Keratinocyte (primary cell): ENCODE data around the gene TMEM238. TPM values are rescaled to one million over a fixed set of nuclear protein-coding genes. Genes with fewer than 3 reads are reported as not detected.

ENCODE experiments used
- DNase-seq: peaks from one replicate; pipeline ENCODE4 v3.0.0-alpha.2; 2011; ENCODE audit warnings: low read depth, missing footprints, low spot score
- FAIRE-seq: peaks from 2 replicates; lab custom pipeline; 2011; peaks lifted over from hg19 to GRCh38; lab: Jason Lieb, UNC
- H2AFZ ChIP-seq: 2 replicates; pipeline ENCODE4 v1.6.0; 2012; ENCODE audit warnings: low read length, control low read depth, inconsistent platforms; ENCODE audit not compliant: control insufficient read depth
- H3K27ac ChIP-seq: 2 replicates; pipeline ENCODE4 v1.5.1; 2011; ENCODE audit warnings: low read length; ENCODE audit not compliant: control insufficient read depth, insufficient read depth
- H3K27me3 ChIP-seq: 3 replicates; pipeline ENCODE4 v1.6.0; 2011; ENCODE audit warnings: low read length; ENCODE audit not compliant: control insufficient read depth, insufficient read depth; ENCODE audit errors: extremely low read depth
- H3K36me3 ChIP-seq, 2 experiments: 2 replicates in 1 of 2; 3 replicates in 1 of 2; pipeline ENCODE4 v1.5.1; 2011; ENCODE audit warnings: low read length in 2 of 2, mild to moderate bottlenecking in 1 of 2; ENCODE audit not compliant: control insufficient read depth in 2 of 2, insufficient read depth in 2 of 2; ENCODE audit errors: extremely low read depth in 1 of 2
- H3K4me1 ChIP-seq: 3 replicates; pipeline ENCODE4 v1.5.1; 2011; ENCODE audit warnings: low read length; ENCODE audit not compliant: control insufficient read depth, insufficient read depth; ENCODE audit errors: extremely low read depth
- H3K4me2 ChIP-seq: 3 replicates; pipeline ENCODE4 v1.6.0; 2011; ENCODE audit warnings: low read depth, low read length; ENCODE audit not compliant: control insufficient read depth, insufficient read depth; ENCODE audit errors: extremely low read depth
- H3K4me3 ChIP-seq, 3 experiments: fragments of 200-600 bp in 1 of 3; sonication (generic) in 1 of 3; 2 replicates in 2 of 3; 3 replicates in 1 of 3; pipeline ENCODE4 v1.5.1; 2011 to 2016; ENCODE audit warnings: low read length in 3 of 3, mild to moderate bottlenecking in 3 of 3, control low read depth in 2 of 3, inconsistent platforms in 1 of 3, low read depth in 1 of 3, mixed read lengths in 1 of 3, mixed run types in 1 of 3, moderate library complexity in 1 of 3; ENCODE audit not compliant: control insufficient read depth in 2 of 3, insufficient read depth in 2 of 3; ENCODE audit errors: extremely low read depth in 1 of 3
- H3K79me2 ChIP-seq: 2 replicates; pipeline ENCODE4 v1.6.0; 2012; ENCODE audit warnings: low read length; ENCODE audit not compliant: control insufficient read depth, insufficient read depth
- H3K9ac ChIP-seq: 3 replicates; pipeline ENCODE4 v1.6.0; 2011; ENCODE audit warnings: low read length; ENCODE audit not compliant: control insufficient read depth, insufficient read depth; ENCODE audit errors: extremely low read depth
- H3K9me1 ChIP-seq: 3 replicates; pipeline ENCODE4 v1.6.0; 2011; ENCODE audit warnings: low read length; ENCODE audit not compliant: control insufficient read depth, insufficient read depth; ENCODE audit errors: extremely low read depth
- H3K9me3 ChIP-seq: 2 replicates; pipeline ENCODE4 v1.5.1; 2012; ENCODE audit warnings: low read depth, low read length; ENCODE audit not compliant: control insufficient read depth
- H4K20me1 ChIP-seq: 3 replicates; pipeline ENCODE4 v1.6.0; 2011; ENCODE audit warnings: low read length; ENCODE audit not compliant: control insufficient read depth, insufficient read depth; ENCODE audit errors: extremely low read depth
- CTCF ChIP-seq, 3 experiments: IDR thresholded peaks in 1 of 3; conservative IDR thresholded peaks in 1 of 3; optimal IDR thresholded peaks in 1 of 3; 2 replicates in 2 of 3; 3 replicates in 1 of 3; pipeline versions ENCODE3 to v1.5.1; 2011; ENCODE audit warnings: low read length in 3 of 3, mild to moderate bottlenecking in 3 of 3, moderate library complexity in 2 of 3, control low read depth in 1 of 3, inconsistent platforms in 1 of 3; ENCODE audit not compliant: insufficient read depth in 2 of 3; ENCODE audit errors: extremely low read depth in 1 of 3
- EZH2 ChIP-seq: IDR thresholded peaks from one replicate; pipeline ENCODE4 v1.6.1; 2012; ENCODE audit warnings: inconsistent platforms, mild to moderate bottlenecking, low read length, moderate library complexity
- dilution Hi-C: fragments of 300-500 bp; cut with MboI; formaldehyde crosslinking; loops from one replicate; pipeline ENCODE4 v1.7.0; 2020; ENCODE audit warnings: low sequenced_read_pairs; ENCODE audit not compliant: extremely low pct_ligation_motif_present
- polyA plus RNA-seq, 5 experiments: library from polyadenylated mRNA; depleted of rRNA in 3 of 5; stranded (reverse) in 3 of 5; stranded (forward) in 1 of 5; unstranded in 1 of 5; fragments of >200 nt; gene quantifications; 1 replicate in 1 of 5; 2 replicates in 3 of 5; 3 replicates in 1 of 5; pipeline versions ENCODE4 v1.2.1 to v1.2.3, GENCODE V29; 2011 to 2012; ENCODE audit warnings: missing spikeins in 2 of 5, low read depth in 1 of 5, low replicate concordance in 1 of 5

TMEM238 gene
- polyA plus RNA-seq, 1 donor (not counting 4 experiments of a cell fraction or from before 2014, with no cell fraction given) = 0.24 TPM

- no peaks in the 10 kb centered on the region for H3K36me3 ChIP-seq
- no peak within 1 kb of the TSS for H3K4me2 ChIP-seq
- FAIRE-seq (no peak), DNase-seq (no peak)
- no peak within 1 kb of the TSS for H3K9ac ChIP-seq
- H3K9me1 ChIP-seq = no peaks in the 10 kb centered on the region
- no peaks in the 10 kb centered on the region for H4K20me1 ChIP-seq
- no peak within 1 kb of the TSS for H3K27ac ChIP-seq
- H2AFZ ChIP-seq = no peak within 1 kb of the TSS
- TF ChIP-seq CTCF (optimal IDR thresholded peaks at IDR 0.05 in 1 of 3, IDR thresholded peaks at IDR 0.05 in 1 of 3, conservative IDR thresholded peaks at IDR 0.05 in 1 of 3; ENCODE audit: extremely low read depth in 1 of 3, insufficient read depth in 2 of 3, low read length in 3 of 3) (no peak), EZH2 (no peak)
- H3K27me3 ChIP-seq = peaks cover 8% of the 10 kb centered on the region
- H3K9me3 ChIP-seq = no peaks in the 10 kb centered on the region
- dilution Hi-C loops = no loop called here
- H3K4me1 ChIP-seq = no peaks in the 10 kb centered on the region
- H3K4me3 ChIP-seq = no peak within 1 kb of the TSS
- H3K79me2 ChIP-seq = no peaks in the 10 kb centered on the region
These were observed 7.7 kb downstream of the TMEM238 start, which contains the start of gene TMEM190 for GRCh38 chr19:55376241-55376933. TSS of gene TMEM190 (plus strand) at chr19:55376826. CDS start at chr19:55376854, 28 bp downstream.

GRCh38 chr19:55373993-55374757 lies 9.9 kb downstream of the TMEM238 start:
- Histone ChIP-seq H3K79me2 (no peaks in the 10 kb centered on the region), H4K20me1 (no peaks in the 10 kb centered on the region), H3K36me3 (no peaks in the 10 kb centered on the region), H3K4me1 (peaks cover 10% of the 10 kb centered on the region), H3K9me3 (no peaks in the 10 kb centered on the region), H2AFZ (no peak overlapping the region), H3K9me1 (no peaks in the 10 kb centered on the region), H3K9ac (no peak overlapping the region), H3K27ac (no peak overlapping the region), H3K27me3 (peaks cover 15% of the 10 kb centered on the region), H3K4me3 (no peak overlapping the region), H3K4me2 (no peak overlapping the region)
- DNase-seq (no peak), FAIRE-seq (no peak)
- dilution Hi-C loops = no loop called here
- no peak for TF ChIP-seq EZH2
